ENCODE measurements around the gene LRRC7.

LRRC7 gene

GRCh38 chr1:69587391-69587790, 19.7 kb downstream of the LRRC7 start:
- no peak for DNase-seq (ENCODE audit: low read depth in 1 of 2, low spot score in 1 of 2)

DNA sequence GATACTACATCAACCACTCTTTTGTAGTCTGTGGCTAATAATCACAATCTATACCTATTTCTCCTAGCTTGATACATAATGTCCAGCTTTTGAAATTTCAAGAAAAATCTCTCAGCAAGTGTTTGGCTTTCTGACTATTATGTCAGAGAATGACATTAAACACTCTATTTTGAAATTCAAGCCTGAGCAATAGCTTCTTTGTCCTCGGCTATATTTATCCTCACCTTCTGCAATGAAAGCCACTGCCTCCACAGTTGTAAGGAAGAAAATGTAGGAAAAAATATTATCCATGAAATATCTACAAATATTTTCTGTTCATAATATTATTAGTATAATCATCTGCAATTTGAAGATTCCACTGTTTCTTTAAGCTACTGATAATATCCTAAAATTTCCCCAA, 22.1 kb downstream of the LRRC7 start:
- DNase-seq (ENCODE audit: low read depth in 1 of 2, low spot score in 1 of 2) = no peak

GRCh38 chr1:69592341-69592740, 24.6 kb downstream of the LRRC7 start:
- DNase-seq (ENCODE audit: low read depth in 1 of 2, low spot score in 1 of 2) = no peak

- DNase-seq (ENCODE audit: low read depth in 1 of 2, low spot score in 1 of 2) = no peak
Measured at GRCh38 chr1:69595486-69595885, 27.8 kb downstream of the LRRC7 start.

- no peak for DNase-seq (ENCODE audit: low read depth in 1 of 2, low spot score in 1 of 2)
Measured at GRCh38 chr1:69611316-69611715, 43.6 kb downstream of the LRRC7 start.

DNA sequence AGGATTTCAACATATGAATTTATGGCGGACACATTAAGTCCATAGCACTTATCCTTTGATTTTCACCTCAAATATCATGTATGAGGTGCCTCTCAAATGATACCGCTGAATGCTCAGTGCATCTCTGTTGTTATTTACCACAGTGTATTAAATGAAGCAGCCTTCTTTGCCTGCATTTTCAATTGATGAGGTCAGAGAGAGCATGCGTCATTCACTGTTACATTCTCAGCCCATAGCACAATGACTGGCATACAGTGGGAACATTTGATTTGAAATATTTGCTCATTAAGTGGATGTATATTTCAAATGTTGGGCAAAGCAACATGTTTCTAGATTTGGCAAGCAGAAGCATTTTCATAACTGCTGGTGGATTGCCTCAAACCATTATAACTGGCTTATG, 45.7 kb downstream of the LRRC7 start:
- no peak for DNase-seq (ENCODE audit: low read depth in 1 of 2, low spot score in 1 of 2)

- DNase-seq (ENCODE audit: low read depth in 1 of 2, low spot score in 1 of 2) = no peak
Measured at GRCh38 chr1:69638673-69639072, 71.0 kb downstream of the LRRC7 start.

- DNase-seq (ENCODE audit: low read depth in 1 of 2, low spot score in 1 of 2) = no peak
Measured at GRCh38 chr1:69639159-69639558, 71.4 kb downstream of the LRRC7 start.

DNA sequence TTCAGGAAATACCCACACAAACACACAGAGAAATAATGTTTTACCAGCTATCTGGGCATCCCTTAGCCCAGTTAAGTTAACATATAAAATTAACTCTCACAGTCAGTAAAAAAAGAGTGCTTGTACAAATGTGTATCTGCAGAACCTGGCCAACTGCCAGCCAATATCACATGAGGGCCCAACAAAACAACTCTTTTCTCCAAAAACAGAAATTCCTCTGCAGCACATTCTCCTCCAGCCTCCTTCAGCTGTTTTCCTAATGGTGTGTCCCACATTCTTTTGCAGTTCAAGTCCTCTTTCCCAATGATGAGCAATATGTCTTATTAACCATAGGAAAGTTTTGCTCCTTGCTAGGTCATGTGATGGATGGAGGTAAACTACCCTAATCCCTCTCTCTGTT, 75.5 kb downstream of the LRRC7 start:
- DNase-seq (ENCODE audit: low read depth in 1 of 2, low spot score in 1 of 2) = no peak

DNA sequence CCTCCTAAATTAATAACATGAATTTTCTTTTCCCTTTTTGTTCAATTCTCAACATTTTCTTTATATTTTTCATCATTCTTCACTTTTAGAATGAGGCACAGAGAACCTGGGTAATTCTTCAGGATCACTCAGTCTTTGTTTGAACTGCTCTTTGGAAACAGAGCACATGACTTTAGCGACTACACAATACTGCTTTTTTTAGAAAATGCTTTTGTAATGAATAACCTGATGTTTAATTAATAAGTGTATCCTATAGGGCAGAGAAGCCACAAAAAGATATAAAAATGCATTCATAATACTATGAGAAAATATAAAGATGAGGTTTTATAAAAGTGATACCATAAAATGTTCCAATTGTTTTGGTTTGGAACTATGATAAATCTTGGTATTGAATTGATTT, 77.8 kb downstream of the LRRC7 start:
- DNase-seq (ENCODE audit: low read depth in 1 of 2, low spot score in 1 of 2) = no peak

GRCh38 chr1:69648486-69648885, 80.8 kb downstream of the LRRC7 start:
- no peak for DNase-seq (ENCODE audit: low read depth in 1 of 2, low spot score in 1 of 2)

GRCh38 chr1:69649383-69649990, 81.8 kb downstream of the LRRC7 start:
- DNase-seq (ENCODE audit: low read depth in 1 of 2, low spot score in 1 of 2) = no peak

GRCh38 chr1:69650779-69651178, 83.1 kb downstream of the LRRC7 start:
- no peak for DNase-seq (ENCODE audit: low read depth in 1 of 2, low spot score in 1 of 2)

GRCh38 chr1:69651656-69652055, 83.9 kb downstream of the LRRC7 start:
- DNase-seq (ENCODE audit: low read depth in 1 of 2, low spot score in 1 of 2) = no peak

- DNase-seq (ENCODE audit: low read depth in 1 of 2, low spot score in 1 of 2) = no peak
Measured at GRCh38 chr1:69657971-69658370, 90.2 kb downstream of the LRRC7 start.

DNA sequence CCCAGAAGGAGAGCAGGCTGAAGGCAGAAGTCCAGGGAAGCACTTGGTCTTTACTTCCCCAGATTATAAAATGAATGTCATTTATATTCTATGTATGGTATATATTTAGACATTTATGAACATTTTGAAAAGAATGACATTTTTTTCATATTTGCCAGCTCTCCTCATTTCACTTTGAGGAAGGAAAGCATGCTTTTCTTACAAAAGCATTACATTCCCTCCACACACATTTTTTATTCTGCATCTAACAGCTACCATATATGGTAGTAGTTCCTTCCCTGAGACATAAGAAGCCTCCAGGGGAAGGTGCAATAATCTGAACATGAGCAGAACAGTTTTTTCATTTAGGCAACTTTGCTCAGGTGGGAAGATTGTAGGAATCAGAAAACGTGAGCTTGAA, 94.0 kb downstream of the LRRC7 start:
- no peak for DNase-seq (ENCODE audit: low read depth in 1 of 2, low spot score in 1 of 2)

GRCh38 chr1:69662321-69662720, 94.6 kb downstream of the LRRC7 start:
- DNase-seq (ENCODE audit: low read depth in 1 of 2, low spot score in 1 of 2) = no peak

DNA sequence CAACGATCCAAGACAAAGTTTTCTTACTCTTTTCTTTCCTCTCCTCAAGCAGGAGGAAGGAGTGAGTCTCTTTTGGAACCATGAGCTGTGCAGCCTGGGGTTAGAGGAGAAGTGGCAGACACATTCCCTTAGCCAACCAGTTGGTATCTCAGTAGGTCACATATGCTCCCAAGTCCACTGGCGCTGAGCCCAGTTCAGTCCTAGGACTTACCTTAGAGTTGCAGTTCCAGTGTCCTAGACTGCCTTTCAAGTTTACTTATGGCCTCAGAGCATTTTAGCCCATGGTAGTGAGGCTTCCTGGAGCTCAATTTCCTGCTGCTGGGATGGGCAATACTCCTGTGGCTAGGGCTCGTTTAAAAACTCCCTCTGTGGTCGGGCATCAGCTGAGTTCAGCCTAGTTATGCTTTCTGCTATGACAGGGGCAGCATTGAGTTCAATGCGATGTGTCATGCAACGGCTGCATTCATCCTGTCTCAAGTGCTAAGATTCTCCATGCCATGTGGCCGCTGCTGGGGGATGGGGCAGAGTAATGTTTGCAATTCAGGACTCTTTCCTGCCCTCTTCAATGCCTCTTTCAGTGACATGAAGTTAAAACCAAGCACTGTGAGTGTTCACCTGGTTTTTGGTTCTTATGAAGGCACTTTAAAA, 103.8 kb downstream of the LRRC7 start:
- DNase-seq (ENCODE audit: low read depth in 1 of 2, low spot score in 1 of 2) = no peak

- DNase-seq (ENCODE audit: low read depth in 1 of 2, low spot score in 1 of 2) = no peak
Measured at GRCh38 chr1:69673321-69673720, 105.6 kb downstream of the LRRC7 start.

DNA sequence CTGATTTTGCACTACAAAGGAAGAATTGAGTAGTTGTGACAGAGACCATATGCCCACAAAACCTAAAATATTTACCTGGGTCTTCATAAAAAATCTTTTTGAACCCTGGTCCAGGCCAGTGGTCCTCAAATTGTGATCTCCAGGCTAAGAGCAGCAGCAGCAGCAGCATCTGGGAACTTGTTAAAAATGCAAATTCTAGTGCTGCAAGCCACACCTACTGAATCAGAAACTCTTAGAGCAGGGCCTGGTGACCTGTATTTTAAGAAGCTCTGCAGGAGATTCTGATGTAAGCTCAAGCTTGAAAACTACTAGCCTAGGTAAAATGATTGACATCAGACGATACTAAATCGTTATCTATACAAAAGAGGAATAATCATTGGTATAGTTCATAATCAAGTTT, 112.2 kb downstream of the LRRC7 start:
- no peak for DNase-seq (ENCODE audit: low read depth in 1 of 2, low spot score in 1 of 2)

- no peak for DNase-seq (ENCODE audit: low read depth in 1 of 2, low spot score in 1 of 2)
Measured at GRCh38 chr1:69686367-69686984, 118.8 kb downstream of the LRRC7 start.

DNA sequence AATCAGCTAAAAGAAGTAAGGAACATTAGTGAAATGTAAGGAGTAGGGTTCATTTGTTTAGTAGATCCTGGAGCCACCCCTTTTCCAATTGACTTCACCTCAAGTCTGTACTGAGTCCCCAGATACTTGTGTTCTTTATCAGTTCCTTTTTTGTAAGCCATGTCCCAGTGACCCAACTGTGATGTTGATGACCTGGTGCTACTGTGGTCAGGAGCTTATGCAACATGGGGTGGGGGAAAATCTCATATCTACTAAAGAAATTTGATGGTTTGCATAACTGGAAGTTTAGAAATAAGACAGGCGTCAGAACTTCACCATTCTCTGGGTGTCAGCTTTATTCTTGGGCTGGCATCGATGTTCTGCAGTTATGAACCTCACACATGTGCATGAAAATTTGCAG, 120.5 kb downstream of the LRRC7 start:
- DNase-seq (ENCODE audit: low read depth in 1 of 2, low spot score in 1 of 2) = no peak

DNA sequence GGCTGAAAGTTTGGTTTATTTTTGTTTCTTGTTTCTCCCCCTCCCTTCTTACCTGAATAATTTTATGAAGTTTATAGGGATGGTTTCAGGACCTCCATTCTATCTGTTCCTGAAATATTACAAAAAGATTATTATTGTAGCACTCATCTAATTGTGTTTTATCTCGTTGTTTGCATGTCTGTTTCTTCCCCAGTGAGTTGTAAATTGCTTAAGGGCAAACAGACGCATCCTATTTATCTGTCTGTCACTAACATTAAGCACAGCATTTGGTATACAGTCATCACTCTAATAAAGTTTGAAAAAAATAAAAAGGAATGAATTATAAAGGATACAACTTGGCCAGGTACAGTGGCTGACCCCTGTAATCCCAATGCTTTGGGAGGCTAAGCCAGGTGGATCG, 123.5 kb downstream of the LRRC7 start:
- no peak for DNase-seq (ENCODE audit: low read depth in 1 of 2, low spot score in 1 of 2)
